Esophagus (tissue), 2 donors: ENCODE measurements around the gene SLC22A5. TPM values are rescaled to one million over a fixed set of nuclear protein-coding genes. Genes with fewer than 3 reads are reported as not detected.
"Not testable (repeated sequence)": the region's sequence is repeated elsewhere in the genome, so short reads cannot be mapped to it uniquely, and the experiment has no call there.

Source experiments
- H3K27ac ChIP-seq, 2 donors: one replicate each; pipeline ENCODE4 v1.5.1; 2013; ENCODE audit warnings: low read depth in 2 of 2, mild to moderate bottlenecking in 2 of 2, inconsistent platforms in 1 of 2, low read length in 1 of 2, moderate library complexity in 1 of 2
- H3K27me3 ChIP-seq, 2 donors: one replicate each; pipeline ENCODE4 v1.6.1; 2013; ENCODE audit warnings: low read length in 2 of 2, control low read depth in 1 of 2, mild to moderate bottlenecking in 1 of 2; ENCODE audit not compliant: insufficient read depth in 2 of 2, control insufficient read depth in 1 of 2
- H3K36me3 ChIP-seq, 2 donors: one replicate each; pipeline ENCODE4 v1.6.1; 2013; ENCODE audit warnings: low read length in 1 of 2; ENCODE audit not compliant: control insufficient read depth in 2 of 2, insufficient read depth in 2 of 2
- H3K4me1 ChIP-seq, 2 donors: one replicate each; pipeline ENCODE4 v1.6.1; 2013; ENCODE audit warnings: low read length in 1 of 2; ENCODE audit not compliant: control insufficient read depth in 2 of 2, insufficient read depth in 2 of 2
- H3K4me3 ChIP-seq, 2 donors: one replicate each; pipeline ENCODE4 v1.5.1; 2013; ENCODE audit warnings: low read length in 2 of 2, mild to moderate bottlenecking in 2 of 2, low read depth in 1 of 2, moderate library complexity in 1 of 2
- H3K9me3 ChIP-seq, 2 donors: one replicate each; pipeline ENCODE4 v1.6.1; 2013; ENCODE audit warnings: mild to moderate bottlenecking in 2 of 2, low read depth in 1 of 2, low read length in 1 of 2, moderate library complexity in 1 of 2; ENCODE audit not compliant: control insufficient read depth in 2 of 2, insufficient read depth in 1 of 2
- WGBS, 2 donors: extraction: QIAGEN DNeasy Blood & Tissue Kit; methylation state at CpG; one replicate each; pipeline ENCODE4 v1.1.7; 2013; 5-methylcytosine and 5-hydroxymethylcytosine counted together
- polyA plus RNA-seq, 2 donors: library from polyadenylated mRNA; stranded (reverse); fragments of 200-250 nt; gene quantifications; one replicate each; pipeline ENCODE4 v1.2.3, GENCODE V29; 2013
- donor health status: healthy with polysubstance abuse.
- donor health status: Bipolar disorder and iron deficiency.

The SLC22A5 gene
- polyA plus RNA-seq, 2 donors: 3.0 to 4.1 TPM

DNA sequence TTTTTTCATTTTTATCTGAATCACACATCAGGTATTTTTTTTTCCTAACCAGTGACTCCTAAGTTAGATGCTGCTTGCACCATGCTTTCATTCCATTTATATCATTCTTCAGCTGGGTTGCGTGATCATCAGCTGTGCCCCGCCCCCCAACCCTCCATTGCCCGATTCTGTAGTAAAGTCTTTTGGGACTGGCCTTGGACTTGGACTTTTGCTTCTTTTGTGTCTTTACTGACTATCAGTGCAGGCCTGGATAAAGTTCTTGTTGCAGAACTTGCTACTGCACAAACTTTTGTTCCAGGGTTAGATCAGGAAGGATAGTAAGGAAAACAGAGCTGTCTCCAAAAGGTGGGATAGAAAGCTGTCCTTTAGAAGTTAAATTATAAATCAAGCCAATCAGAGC is 38.5 kb downstream of the SLC22A5 start:
- H3K4me3 ChIP-seq: no peak overlapping the region
- no peaks in the 10 kb centered on the region for H3K27me3 ChIP-seq
- H3K4me1 ChIP-seq: peaks cover 0 to 11% of the 10 kb centered on the region in 2 donors
- H3K9me3 ChIP-seq: no peaks in the 10 kb centered on the region
- WGBS, 2 donors: 81 to 92% methylated on average over 3 of the region's 3 CpGs
- no peaks in the 10 kb centered on the region for H3K36me3 ChIP-seq
- H3K27ac ChIP-seq: no peak overlapping the region

- Histone ChIP-seq H3K4me3 (no peak overlapping the region), H3K27ac (peak overlapping the region in 1 of 2 donors; percentile 16), H3K9me3 (no peaks in the 10 kb centered on the region), H3K27me3 (no peaks in the 10 kb centered on the region), H3K36me3 (no peaks in the 10 kb centered on the region), H3K4me1 (peaks cover 0 to 11% of the 10 kb centered on the region in 2 donors)
- 77 to 87% methylated on average over 6 of the region's 6 CpGs for WGBS, 2 donors
Measured at GRCh38 chr5:132408456-132408855, 38.9 kb downstream of the SLC22A5 start.

- H3K36me3 ChIP-seq: no peaks in the 10 kb centered on the region
- no peaks in the 10 kb centered on the region for H3K27me3 ChIP-seq
- H3K27ac ChIP-seq: peak overlapping the region in 1 of 2 donors; percentile 99
- H3K9me3 ChIP-seq: no peaks in the 10 kb centered on the region
- no peak overlapping the region for H3K4me3 ChIP-seq
- peaks cover 0 to 11% of the 10 kb centered on the region in 2 donors for H3K4me1 ChIP-seq
- WGBS, 2 donors: 43 to 63% methylated on average over 2 of the region's 2 CpGs
Measured at GRCh38 chr5:132408965-132409364, 39.5 kb downstream of the SLC22A5 start.

- H3K4me3 ChIP-seq: peak overlapping the region; percentile 73 to 82
- peak overlapping the region; percentile 99 for H3K27ac ChIP-seq
- H3K36me3 ChIP-seq: no peaks in the 10 kb centered on the region
- peaks cover 0 to 11% of the 10 kb centered on the region in 2 donors for H3K4me1 ChIP-seq
- no peaks in the 10 kb centered on the region for H3K9me3 ChIP-seq
- H3K27me3 ChIP-seq: no peaks in the 10 kb centered on the region
- WGBS, 2 donors: 0 to 1% methylated on average over 56 to 90 of the region's 90 CpGs
Measured at GRCh38 chr5:132410451-132411303, 41.2 kb downstream of the SLC22A5 start.

- no peaks in the 10 kb centered on the region for H3K9me3 ChIP-seq
- WGBS, 2 donors: 6 to 9% methylated on average over 9 of the region's 9 CpGs
- H3K4me1 ChIP-seq: peaks cover 0 to 7% of the 10 kb centered on the region in 2 donors
Measured at GRCh38 chr5:132411304-132412013, 41.9 kb downstream of the SLC22A5 start.

DNA sequence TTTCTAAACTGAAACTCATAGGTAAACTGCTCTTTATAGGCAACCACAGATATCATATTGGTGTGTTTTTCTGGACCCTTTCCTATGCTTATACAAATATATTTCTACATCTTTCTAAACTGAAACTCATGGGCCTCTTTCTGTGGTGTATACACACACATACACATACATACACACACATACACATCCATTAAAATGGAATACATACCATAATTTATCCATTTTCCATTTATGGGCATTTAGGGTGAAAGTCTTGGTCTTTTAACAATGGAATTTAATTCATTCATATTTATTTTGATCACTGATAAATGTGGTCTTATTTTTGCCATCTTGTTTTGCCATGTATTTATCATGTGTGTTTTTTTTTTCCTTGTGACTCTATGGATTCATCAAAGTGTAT is 44.1 kb downstream of the SLC22A5 start:
- Histone ChIP-seq H3K36me3 (no peaks in the 10 kb centered on the region), H3K27ac (no peak overlapping the region), H3K27me3 (no peaks in the 10 kb centered on the region), H3K9me3 (no peaks in the 10 kb centered on the region), H3K4me3 (no peak overlapping the region), H3K4me1 (peaks cover 0 to 8% of the 10 kb centered on the region in 2 donors)

More at GRCh38 chr5:132411304-132412013, 41.9 kb downstream of the SLC22A5 start:
- Histone ChIP-seq H3K4me3 (peak overlapping the region; percentile 73 to 82), H3K36me3 (no peaks in the 10 kb centered on the region), H3K27ac (peak overlapping the region; percentile 99), H3K27me3 (no peaks in the 10 kb centered on the region)

DNA sequence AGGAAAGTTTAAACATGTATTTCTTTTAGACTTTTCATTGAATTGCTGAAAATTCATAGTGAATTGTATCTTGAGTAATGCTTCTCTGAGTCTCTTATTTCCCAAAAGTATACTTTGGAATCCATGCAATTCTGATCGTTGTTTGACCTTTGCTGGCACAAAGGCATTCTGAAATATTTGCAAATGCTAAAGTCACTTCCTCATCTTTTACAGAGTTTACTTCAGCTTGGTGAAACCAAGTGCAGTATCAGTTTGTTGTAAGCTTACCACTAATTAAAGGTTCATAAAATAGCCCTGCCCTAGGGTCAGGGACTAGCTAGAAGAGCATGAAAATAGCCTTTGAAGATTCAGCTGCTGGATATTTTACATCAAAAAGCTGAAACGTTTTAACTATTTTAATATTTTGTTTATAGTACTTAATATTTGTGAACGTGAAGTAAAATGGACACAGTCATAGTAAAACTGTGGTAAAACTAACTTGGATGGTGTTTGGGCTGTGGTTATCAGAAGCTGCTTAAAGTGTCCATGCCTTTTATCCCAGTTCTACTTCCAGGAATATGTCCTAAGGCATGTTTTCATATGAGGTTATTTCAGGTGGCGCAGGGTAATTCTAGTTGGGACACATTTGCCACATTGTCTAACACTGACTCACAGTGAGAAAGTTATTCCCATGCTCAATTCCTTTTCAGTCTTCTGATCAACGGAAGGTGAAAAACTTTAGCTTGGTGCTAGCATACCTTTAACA is 45.3 kb downstream of the SLC22A5 start:
- H3K9me3 ChIP-seq: no peaks in the 10 kb centered on the region
- WGBS, 2 donors: 16 to 18% methylated on average over 5 of the region's 5 CpGs
- no peaks in the 10 kb centered on the region for H3K36me3 ChIP-seq
- H3K27me3 ChIP-seq: no peaks in the 10 kb centered on the region
- no peak overlapping the region for H3K4me3 ChIP-seq
- H3K4me1 ChIP-seq: peaks cover 0 to 8% of the 10 kb centered on the region in 2 donors
- peak overlapping the region in 1 of 2 donors; percentile 57 for H3K27ac ChIP-seq

- H3K9me3 ChIP-seq, H3K36me3 ChIP-seq, H3K4me3 ChIP-seq, H3K27me3 ChIP-seq: not testable (repeated sequence)
- peaks cover 0 to 12% of the 10 kb centered on the region in 2 donors for H3K4me1 ChIP-seq
- H3K27ac ChIP-seq: peak overlapping the region; percentile 22 to 29
- 74 to 75% methylated on average over 7 of the region's 7 CpGs for WGBS, 2 donors
Measured at GRCh38 chr5:132415516-132415915, 46.0 kb downstream of the SLC22A5 start.

DNA sequence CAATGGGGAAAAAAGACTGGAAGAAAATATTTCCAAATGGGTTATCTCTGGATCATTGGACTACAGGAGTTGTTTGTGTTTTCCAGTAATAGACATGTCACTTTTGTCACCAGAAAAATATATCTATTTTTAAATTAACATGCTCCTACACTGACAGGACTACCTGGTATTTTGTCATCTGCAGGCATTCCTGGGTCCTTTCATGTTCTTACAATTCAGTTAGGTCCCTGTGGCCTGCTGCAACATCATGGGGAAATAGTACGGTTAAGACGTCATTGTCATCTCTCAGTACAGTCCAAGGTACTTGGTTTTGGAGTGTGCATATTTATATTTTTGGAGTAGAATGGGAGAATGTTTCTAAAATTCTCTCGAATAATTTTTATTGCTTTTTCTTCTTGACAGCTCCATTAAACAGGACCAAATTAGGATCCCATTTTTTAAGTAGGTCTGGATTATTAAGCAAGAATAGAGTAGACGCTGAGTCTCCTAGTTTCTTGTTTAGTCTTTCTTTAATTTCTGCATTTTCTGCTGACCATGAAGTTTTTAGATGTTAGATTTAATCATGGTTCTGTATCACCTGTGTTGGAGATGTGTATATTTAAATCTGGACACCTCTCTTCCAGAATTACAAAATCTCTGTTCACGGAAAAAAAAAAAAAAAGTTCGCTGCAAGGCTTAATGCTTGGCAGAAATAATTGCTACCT is 46.9 kb downstream of the SLC22A5 start:
- Histone ChIP-seq H3K4me3 (no peak overlapping the region), H3K9me3 (no peaks in the 10 kb centered on the region), H3K27me3 (no peaks in the 10 kb centered on the region), H3K27ac (peak overlapping the region in 1 of 2 donors; percentile 57), H3K36me3 (peaks cover 0 to 3% of the 10 kb centered on the region in 2 donors), H3K4me1 (peaks cover 0 to 13% of the 10 kb centered on the region in 2 donors)
- 54 to 60% methylated on average over 6 of the region's 6 CpGs for WGBS, 2 donors
